HEK293 (cell line): ENCODE measurements around the gene SLCO1B3.

Experiments
- CTCF ChIP-seq: fragments of 450-650 bp; formaldehyde crosslinking; IDR thresholded peaks from 2 replicates; pipeline ENCODE4 v1.5.1; 2016; ENCODE audit warnings: missing biosample characterization, missing genetic modification characterization
- ELK4 ChIP-seq: IDR thresholded peaks from 2 replicates; pipeline ENCODE4 v1.6.1; 2011; ENCODE audit warnings: mild to moderate bottlenecking, low read depth, low read length, borderline replicate concordance
- ZBTB7A ChIP-seq: fragments of 450-650 bp; formaldehyde crosslinking; IDR thresholded peaks from 2 replicates; pipeline ENCODE4 v1.5.1; 2016; ENCODE audit warnings: low read depth, missing biosample characterization, missing genetic modification characterization
- ZNF133 ChIP-seq: fragments of 450-650 bp; formaldehyde crosslinking; IDR thresholded peaks from 2 replicates; pipeline ENCODE4 v1.5.1; 2016; ENCODE audit warnings: missing biosample characterization, missing genetic modification characterization
- ZNF274 ChIP-seq, 2 experiments: fragments of 200-500 bp in 1 of 2; fragments of 450-650 bp in 1 of 2; sonication (Bioruptor generic) in 1 of 2; formaldehyde crosslinking in 1 of 2; IDR thresholded peaks; 2 replicates each; pipeline versions ENCODE4 v1.5.1 to v1.6.1; 2014 to 2016; ENCODE audit warnings: borderline replicate concordance in 1 of 2, inconsistent platforms in 1 of 2, low read length in 1 of 2, missing biosample characterization in 1 of 2, missing genetic modification characterization in 1 of 2
- ZNF404 ChIP-seq: fragments of 450-650 bp; formaldehyde crosslinking; IDR thresholded peaks from 2 replicates; pipeline ENCODE4 v1.5.1; 2017; ENCODE audit warnings: missing biosample characterization, missing genetic modification characterization
- ZNF521 ChIP-seq: fragments of 450-650 bp; formaldehyde crosslinking; IDR thresholded peaks from 2 replicates; pipeline ENCODE4 v1.5.1; 2017; ENCODE audit warnings: missing biosample characterization, mild to moderate bottlenecking, missing genetic modification characterization
- ZNF596 ChIP-seq: fragments of 450-650 bp; IDR thresholded peaks from 2 replicates; pipeline ENCODE4 v1.5.0; 2018; ENCODE audit warnings: missing biosample characterization, mild to moderate bottlenecking, missing genetic modification characterization, moderate library complexity
- ZNF843 ChIP-seq: fragments of 450-650 bp; formaldehyde crosslinking; IDR thresholded peaks from 2 replicates; pipeline ENCODE4 v1.5.1; 2016; ENCODE audit warnings: missing biosample characterization, missing genetic modification characterization

GRCh38 chr12:20883288-20883687, 72.8 kb downstream of the SLCO1B3 start:
- no peak for TF ChIP-seq ZNF521
- TF ChIP-seq ZNF274 (IDR thresholded peaks at IDR 0.05; ENCODE audit: low read length), result no peak
- no peak for TF ChIP-seq ZNF274 (tag by site-specific recombination; IDR thresholded peaks at IDR 0.05; ENCODE audit: borderline replicate concordance)
- no peak for TF ChIP-seq CTCF (tag by site-specific recombination)
- TF ChIP-seq ZNF133 (tag by site-specific recombination), result no peak
- no peak for TF ChIP-seq ZBTB7A (tag by site-specific recombination)
- TF ChIP-seq ZNF596, result no peak
- no peak for TF ChIP-seq ELK4
- no peak for TF ChIP-seq ZNF404 (tag by site-specific recombination)
- TF ChIP-seq ZNF843 (tag by site-specific recombination), result no peak
